Measurements from ENCODE around the gene SESN3.

DNA sequence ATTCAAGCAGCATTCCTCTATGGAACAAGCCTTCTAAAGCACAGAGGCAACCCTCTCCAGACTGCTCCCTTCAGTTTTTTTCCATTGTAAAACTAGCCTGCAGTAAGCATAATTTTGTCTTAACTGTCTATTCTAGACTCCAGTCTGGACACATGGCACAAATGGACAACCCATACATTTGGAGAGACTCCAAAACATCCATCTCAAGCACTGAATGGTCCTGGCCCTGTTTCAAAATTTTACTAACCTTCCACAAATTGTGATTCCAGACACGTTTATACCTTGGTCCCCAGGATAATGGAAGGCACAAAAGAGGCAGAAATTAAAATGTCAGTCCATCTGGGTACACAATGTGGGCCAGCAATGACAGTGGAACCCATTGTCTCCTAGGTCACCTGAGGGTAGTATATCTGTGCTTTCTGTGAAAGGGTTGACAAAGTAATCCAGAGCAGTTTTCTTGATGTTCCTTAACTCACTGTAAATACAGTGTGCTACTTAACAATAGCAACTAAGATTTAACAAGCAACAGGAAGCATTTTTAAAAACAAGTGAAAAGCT, 16.2 kb upstream of the SESN3 start:
- TF ChIP-seq CTCF (IDR thresholded peaks at IDR 0.05; ENCODE audit: borderline replicate concordance, extremely low read depth, low read length, poor library complexity, severe bottlenecking) (no peak), EZH2 (IDR thresholded peaks at IDR 0.05; ENCODE audit: borderline replicate concordance, low read depth, low read length, severe bottlenecking) (no peak)
